Gastrocnemius medialis (tissue), 4 donors: ENCODE measurements around the gene PRC1. TPM values are rescaled to one million over a fixed set of nuclear protein-coding genes. Genes with fewer than 3 reads are reported as not detected.

Experiments used
- ATAC-seq, 2 donors: fragments of 150-250 bp; one replicate each; pipeline ENCODE4 v1.9.1; 2016
- DNase-seq, 2 donors: peaks; one replicate each; pipeline ENCODE4 v3.0.0-alpha.2; 2019
- H3K27ac ChIP-seq, 4 donors: fragments of 200-600 bp; sonication (generic); 1 replicate in 1 of 4; 2 replicates in 3 of 4; pipeline ENCODE4 v1.5.1; 2016 to 2018; ENCODE audit warnings: mild to moderate bottlenecking in 2 of 4, moderate library complexity in 1 of 4
- H3K27me3 ChIP-seq, 3 donors: fragments of 200-600 bp; sonication (generic) in 2 of 3; 1 replicate in 1 of 3; 2 replicates in 2 of 3; pipeline versions ENCODE4 v1.5.1 to v1.6.0; 2016 to 2019; ENCODE audit warnings: mild to moderate bottlenecking in 1 of 3, moderate library complexity in 1 of 3
- H3K36me3 ChIP-seq, 2 donors: fragments of 200-600 bp; sonication (generic) in 1 of 2; one replicate each; pipeline ENCODE4 v1.5.1; 2017 to 2018
- H3K4me1 ChIP-seq, 2 donors: fragments of 200-600 bp; sonication (generic) in 1 of 2; one replicate each; pipeline ENCODE4 v1.5.1; 2016 to 2017; ENCODE audit warnings: mild to moderate bottlenecking in 2 of 2
- H3K4me3 ChIP-seq, 4 donors: fragments of 200-600 bp; sonication (generic) in 3 of 4; 1 replicate in 1 of 4; 2 replicates in 3 of 4; pipeline ENCODE4 v1.5.1; 2016 to 2019; ENCODE audit warnings: mild to moderate bottlenecking in 2 of 4
- H3K9me3 ChIP-seq, 3 donors: fragments of 200-600 bp; sonication (generic) in 2 of 3; 1 replicate in 1 of 3; 2 replicates in 2 of 3; pipeline ENCODE4 v1.5.1; 2016 to 2019
- POLR2A ChIP-seq, 2 donors: fragments of 450-650 bp; IDR thresholded peaks; one replicate each; pipeline ENCODE4 v1.6.1; 2017; ENCODE audit warnings: antibody characterized with exemption in 2 of 2, mild to moderate bottlenecking in 2 of 2, moderate library complexity in 2 of 2
- in situ Hi-C, 4 donors: fragments of 200-750 bp; cut with MboI; loops; one replicate each; pipeline versions ENCODE4 v1.15.0 to v1.8.0; 2017; ENCODE audit warnings: low sequenced_read_pairs in 4 of 4
- intact Hi-C: fragments of 100-400 bp; cut with DNase I; formaldehyde crosslinking; loops from one replicate; pipeline ENCODE4 v1.15.1; 2023; ENCODE audit warnings: low total_unique reads
- total RNA-seq, 4 donors: library from RNA; depleted of rRNA; stranded (reverse); fragments of >200 nt; gene quantifications; one replicate each; pipeline versions ENCODE4 v1.1.0 to v1.2.3, GENCODE V29; 2016
- TF ChIP-seq, protein P1 (sequence below), 5 experiments: fragments of 450-650 bp in 3 of 5; fragments of 200-600 bp in 2 of 5; sonication (generic) in 2 of 5; IDR thresholded peaks in 4 of 5; conservative IDR thresholded peaks in 1 of 5; 1 replicate in 4 of 5; 2 replicates in 1 of 5; pipeline ENCODE4 v1.5.1; 2016 to 2019; ENCODE audit warnings: antibody characterized with exemption in 5 of 5, mild to moderate bottlenecking in 3 of 5, moderate library complexity in 3 of 5

The PRC1 gene
- total RNA-seq, 4 donors from 2014 or later, result 1.4 to 9.9 (median 4.9) TPM

DNA sequence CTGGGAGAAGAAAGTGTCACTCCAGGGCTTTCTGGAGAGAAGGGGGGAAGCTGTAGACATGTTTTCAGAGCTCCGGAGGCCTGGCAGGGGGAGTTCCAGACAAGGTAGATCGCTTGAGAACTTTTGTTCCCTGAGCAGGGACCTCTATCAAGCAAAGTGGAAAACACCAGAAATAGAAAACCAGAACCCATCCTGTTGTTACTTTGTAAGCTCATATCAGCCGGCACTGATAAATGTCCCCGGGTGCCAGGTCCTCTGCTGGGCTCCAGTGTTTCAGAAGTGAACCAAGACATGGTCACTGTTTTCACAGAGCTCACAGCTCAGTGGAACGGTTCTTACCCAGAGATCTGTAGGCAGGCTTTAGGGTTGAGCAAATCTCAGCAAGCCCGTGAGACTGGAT lies 75.5 kb downstream of the PRC1 start:
- intact Hi-C loops, result no loop called here
- ATAC-seq (no peak), DNase-seq (no peak)
- Histone ChIP-seq H3K9me3 (no peaks in the 10 kb centered on the region), H3K4me1 (peaks cover 14 to 33% of the 10 kb centered on the region in 2 donors), H3K36me3 (peaks cover 0 to 64% of the 10 kb centered on the region in 2 donors), H3K4me3 (no peak overlapping the region), H3K27me3 (no peaks in the 10 kb centered on the region), H3K27ac (peak overlapping the region in 2 of 4 donors; percentile 58 to 91)
- TF ChIP-seq, protein P1, sequence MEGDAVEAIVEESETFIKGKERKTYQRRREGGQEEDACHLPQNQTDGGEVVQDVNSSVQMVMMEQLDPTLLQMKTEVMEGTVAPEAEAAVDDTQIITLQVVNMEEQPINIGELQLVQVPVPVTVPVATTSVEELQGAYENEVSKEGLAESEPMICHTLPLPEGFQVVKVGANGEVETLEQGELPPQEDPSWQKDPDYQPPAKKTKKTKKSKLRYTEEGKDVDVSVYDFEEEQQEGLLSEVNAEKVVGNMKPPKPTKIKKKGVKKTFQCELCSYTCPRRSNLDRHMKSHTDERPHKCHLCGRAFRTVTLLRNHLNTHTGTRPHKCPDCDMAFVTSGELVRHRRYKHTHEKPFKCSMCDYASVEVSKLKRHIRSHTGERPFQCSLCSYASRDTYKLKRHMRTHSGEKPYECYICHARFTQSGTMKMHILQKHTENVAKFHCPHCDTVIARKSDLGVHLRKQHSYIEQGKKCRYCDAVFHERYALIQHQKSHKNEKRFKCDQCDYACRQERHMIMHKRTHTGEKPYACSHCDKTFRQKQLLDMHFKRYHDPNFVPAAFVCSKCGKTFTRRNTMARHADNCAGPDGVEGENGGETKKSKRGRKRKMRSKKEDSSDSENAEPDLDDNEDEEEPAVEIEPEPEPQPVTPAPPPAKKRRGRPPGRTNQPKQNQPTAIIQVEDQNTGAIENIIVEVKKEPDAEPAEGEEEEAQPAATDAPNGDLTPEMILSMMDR (IDR thresholded peaks at IDR 0.05 in 4 of 5, conservative IDR thresholded peaks at IDR 0.05 in 1 of 5), result no peak
- no peak for TF ChIP-seq POLR2A (IDR thresholded peaks at IDR 0.05)
- in situ Hi-C loops, result no loop called here

DNA sequence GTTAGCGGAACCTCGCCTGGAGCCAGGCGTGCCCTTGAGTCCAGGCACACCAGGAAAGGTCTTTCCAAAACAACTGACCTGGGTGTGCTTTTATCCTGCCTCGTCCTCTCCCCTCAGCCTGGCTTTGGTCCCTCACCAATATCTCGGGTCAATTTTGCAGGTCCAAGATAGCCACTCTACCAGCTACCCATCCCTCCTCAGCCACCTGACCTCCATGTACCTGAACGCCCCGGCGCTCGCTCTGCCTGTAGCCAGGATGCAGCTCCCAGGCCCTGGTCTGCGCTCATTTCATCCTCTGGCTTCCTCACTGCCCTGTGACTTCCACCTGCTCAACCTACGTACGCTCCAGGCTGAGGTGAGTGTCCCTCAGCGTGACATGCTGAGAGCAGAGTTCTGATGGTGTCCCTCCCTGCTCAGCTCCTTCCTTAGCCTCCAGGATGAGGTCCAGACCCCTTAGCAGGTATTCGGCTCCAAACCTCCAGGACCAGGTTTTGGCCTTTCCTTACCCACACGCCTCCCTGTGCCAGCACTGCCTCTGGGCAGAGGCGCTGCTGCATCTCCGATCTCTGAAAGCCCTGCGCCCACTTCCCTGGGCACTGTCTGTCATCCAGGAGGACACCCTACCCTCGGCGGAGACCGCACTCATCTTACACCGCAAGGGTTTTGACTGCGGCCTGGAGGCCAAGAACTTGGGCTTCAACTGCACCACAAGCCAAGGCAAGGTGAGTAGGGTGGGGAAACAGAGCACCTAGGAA lies 76.1 kb downstream of the PRC1 start:
- peak overlapping the region in 3 of 4 donors; percentile 86 to 95 (median 91) for H3K27ac ChIP-seq
- peaks cover 14 to 37% of the 10 kb centered on the region in 2 donors for H3K4me1 ChIP-seq
- TF ChIP-seq POLR2A (IDR thresholded peaks at IDR 0.05), result no peak
- H3K36me3 ChIP-seq, result peaks cover 0 to 70% of the 10 kb centered on the region in 2 donors
- intact Hi-C loops, result no loop called here
- no peak overlapping the region for H3K4me3 ChIP-seq
- H3K27me3 ChIP-seq, result no peaks in the 10 kb centered on the region
- ATAC-seq, result no peak
- DNase-seq, result no peak
- in situ Hi-C loops, result no loop called here
- H3K9me3 ChIP-seq, result no peaks in the 10 kb centered on the region

DNA sequence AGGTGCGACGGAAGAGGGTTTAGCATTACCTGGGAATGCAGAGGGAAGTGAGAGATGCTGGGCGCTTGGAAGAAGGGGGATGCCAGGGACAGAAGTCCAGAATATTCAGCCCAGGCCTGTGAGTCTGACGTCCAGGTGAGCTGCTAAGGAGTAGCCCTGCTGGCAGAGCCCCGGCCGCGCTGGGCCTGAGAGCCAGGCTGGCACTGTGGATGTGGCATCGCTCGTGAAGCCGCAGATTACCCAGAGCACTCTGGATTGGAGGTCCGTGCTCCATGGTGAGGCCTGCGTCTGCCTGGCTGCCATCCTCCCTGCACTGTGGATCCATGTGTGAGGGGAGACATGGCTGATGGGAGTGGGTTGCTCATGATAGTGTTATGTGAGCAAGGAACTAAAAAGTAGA lies 76.8 kb downstream of the PRC1 start:
- H3K27ac ChIP-seq, result peak overlapping the region in 3 of 4 donors; percentile 86 to 95 (median 91)
- TF ChIP-seq, protein P1 (IDR thresholded peaks at IDR 0.05 in 4 of 5, conservative IDR thresholded peaks at IDR 0.05 in 1 of 5), result no peak
- no peak for TF ChIP-seq POLR2A (IDR thresholded peaks at IDR 0.05)
- H3K9me3 ChIP-seq, result no peaks in the 10 kb centered on the region
- peaks cover 14 to 37% of the 10 kb centered on the region in 2 donors for H3K4me1 ChIP-seq
- intact Hi-C loops, result no loop called here
- DNase-seq, result no peak
- H3K36me3 ChIP-seq, result peaks cover 0 to 77% of the 10 kb centered on the region in 2 donors
- no peak overlapping the region for H3K4me3 ChIP-seq
- no peaks in the 10 kb centered on the region for H3K27me3 ChIP-seq
- no peak for ATAC-seq
- in situ Hi-C loops, result no loop called here

DNA sequence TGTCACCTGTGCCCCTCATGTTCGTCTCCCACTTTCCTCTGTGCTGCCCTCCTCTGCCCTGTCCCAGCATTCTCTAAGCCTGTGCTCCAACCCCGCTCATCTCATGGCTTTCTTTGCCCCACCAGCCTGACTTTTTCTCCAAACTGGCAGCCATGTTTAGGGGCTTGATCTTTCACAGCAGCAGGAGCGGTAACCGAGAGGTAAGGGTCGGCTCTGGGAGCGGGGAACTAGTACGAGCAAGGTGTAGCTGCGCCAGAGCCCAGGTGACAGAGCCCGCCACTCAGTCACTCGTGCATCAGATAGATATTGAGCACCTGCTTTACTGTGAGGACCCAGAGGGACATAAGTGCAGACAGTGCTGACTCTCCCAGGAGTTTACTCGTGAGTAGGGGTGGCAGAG lies 77.9 kb downstream of the PRC1 start:
- H3K36me3 ChIP-seq, result peaks cover 0 to 78% of the 10 kb centered on the region in 2 donors
- no peaks in the 10 kb centered on the region for H3K27me3 ChIP-seq
- peak overlapping the region in 3 of 4 donors; percentile 17 to 43 (median 27) for H3K4me3 ChIP-seq
- no peaks in the 10 kb centered on the region for H3K9me3 ChIP-seq
- ATAC-seq (no peak), DNase-seq (no peak)
- intact Hi-C loops (loop anchor here (1.0 kb wide), 2 partner anchors 12 to 13 kb away; partner anchors contain the start of gene MAN2A2), in situ Hi-C loops (no loop called here)
- H3K27ac ChIP-seq, result peak overlapping the region; percentile 86 to 95 (median 90)
- H3K4me1 ChIP-seq, result peaks cover 14 to 37% of the 10 kb centered on the region in 2 donors
- TF ChIP-seq, protein P1 (IDR thresholded peaks at IDR 0.05 in 4 of 5, conservative IDR thresholded peaks at IDR 0.05 in 1 of 5), result no peak
- no peak for TF ChIP-seq POLR2A (IDR thresholded peaks at IDR 0.05)

Other genes starting within 250 kb of the PRC1 start
- 100 to 1,000 TPM in 3 of 4 donors, 10 to 100 TPM in 1; 76.7 to 159 (median 118) TPM for gene FURIN, start 125.9 kb downstream of the PRC1 start, total RNA-seq
- gene FES, start 110.0 kb downstream of the PRC1 start, total RNA-seq, result 10 to 100 TPM in 2 of 4 donors, 1 to 10 TPM in 2; 5.3 to 13.5 (median 10.1) TPM
- 100 to 1,000 TPM in 2 of 4 donors, 10 to 100 TPM in 2; 56.8 to 124 (median 92.4) TPM for gene MAN2A2, start 91.2 kb downstream of the PRC1 start, total RNA-seq
- 10 to 100 TPM; 13.4 to 22.2 (median 17.2) TPM for gene HDDC3, start 62.0 kb downstream of the PRC1 start, total RNA-seq
- 1 to 10 TPM; 6.8 to 9.6 (median 7.6) TPM for gene UNC45A, start 59.2 kb downstream of the PRC1 start, total RNA-seq
- 1 to 10 TPM; 1.4 to 4.8 (median 4.4) TPM for gene RCCD1, start 39.7 kb downstream of the PRC1 start, total RNA-seq
- gene VPS33B, start 28.1 kb upstream of the PRC1 start, total RNA-seq, result 1 to 10 TPM; 3.3 to 7.7 (median 4.3) TPM
- gene SV2B, start 105.7 kb upstream of the PRC1 start, total RNA-seq, result under 1 TPM; 0.36 to 0.89 (median 0.67) TPM